Tibial nerve (tissue), 4 donors: ENCODE data around the gene MANEAL. TPM values are rescaled to one million over a fixed set of nuclear protein-coding genes. Genes with fewer than 3 reads are reported as not detected.

ENCODE experiments used
- DNase-seq, 2 donors: peaks; one replicate each; pipeline ENCODE4 v3.0.0-alpha.2; 2019; ENCODE audit warnings: low spot score in 2 of 2
- H3K27ac ChIP-seq, 4 donors: fragments of 200-600 bp; sonication (generic) in 3 of 4; one replicate each; pipeline ENCODE4 v1.5.1; 2017 to 2019; ENCODE audit warnings: mild to moderate bottlenecking in 1 of 4
- H3K27me3 ChIP-seq, 2 donors: fragments of 200-600 bp; sonication (generic) in 1 of 2; one replicate each; pipeline versions ENCODE4 v1.5.1 to v1.6.0; 2017 to 2019
- H3K36me3 ChIP-seq, 3 donors: fragments of 200-600 bp; sonication (generic); one replicate each; pipeline ENCODE4 v1.5.1; 2018 to 2019
- H3K4me1 ChIP-seq, 4 donors: fragments of 200-600 bp; sonication (generic) in 3 of 4; one replicate each; pipeline ENCODE4 v1.5.1; 2017 to 2019
- H3K4me3 ChIP-seq, 4 donors: fragments of 200-600 bp; sonication (generic) in 3 of 4; one replicate each; pipeline ENCODE4 v1.5.1; 2017 to 2019; ENCODE audit warnings: mild to moderate bottlenecking in 1 of 4, moderate library complexity in 1 of 4
- H3K9me3 ChIP-seq, 4 donors: fragments of 200-600 bp; sonication (generic) in 3 of 4; one replicate each; pipeline ENCODE4 v1.5.1; 2017 to 2019
- EP300 ChIP-seq, 2 donors: sonication (generic); formaldehyde crosslinking; IDR thresholded peaks; one replicate each; pipeline ENCODE4 v1.6.1; 2017; ENCODE audit warnings: antibody characterized with exemption in 2 of 2, mild to moderate bottlenecking in 1 of 2
- POLR2A ChIP-seq, 2 donors: fragments of 450-650 bp; IDR thresholded peaks; one replicate each; pipeline ENCODE4 v1.6.1; 2017; ENCODE audit warnings: antibody characterized with exemption in 2 of 2, mild to moderate bottlenecking in 2 of 2, moderate library complexity in 2 of 2
- WGBS, 2 donors: methylation state at CpG; one replicate each; pipeline ENCODE4 v1.1.5; 2018; 5-methylcytosine and 5-hydroxymethylcytosine counted together
- total RNA-seq, 4 donors: library from RNA; depleted of rRNA; stranded (reverse); fragments of >200 nt; gene quantifications; one replicate each; pipeline ENCODE4 v1.1.0, GENCODE V29; 2016
- TF ChIP-seq, protein P1 (sequence below), 5 experiments: fragments of 200-600 bp in 3 of 5; fragments of 450-650 bp in 2 of 5; sonication (generic) in 3 of 5; IDR thresholded peaks; one replicate each; pipeline ENCODE4 v1.5.1; 2016 to 2019; ENCODE audit warnings: antibody characterized with exemption in 5 of 5, mild to moderate bottlenecking in 3 of 5, moderate library complexity in 2 of 5

The MANEAL gene
- total RNA-seq, 4 donors from 2014 or later: 0.44 to 1.8 (median 1.7) TPM

DNA sequence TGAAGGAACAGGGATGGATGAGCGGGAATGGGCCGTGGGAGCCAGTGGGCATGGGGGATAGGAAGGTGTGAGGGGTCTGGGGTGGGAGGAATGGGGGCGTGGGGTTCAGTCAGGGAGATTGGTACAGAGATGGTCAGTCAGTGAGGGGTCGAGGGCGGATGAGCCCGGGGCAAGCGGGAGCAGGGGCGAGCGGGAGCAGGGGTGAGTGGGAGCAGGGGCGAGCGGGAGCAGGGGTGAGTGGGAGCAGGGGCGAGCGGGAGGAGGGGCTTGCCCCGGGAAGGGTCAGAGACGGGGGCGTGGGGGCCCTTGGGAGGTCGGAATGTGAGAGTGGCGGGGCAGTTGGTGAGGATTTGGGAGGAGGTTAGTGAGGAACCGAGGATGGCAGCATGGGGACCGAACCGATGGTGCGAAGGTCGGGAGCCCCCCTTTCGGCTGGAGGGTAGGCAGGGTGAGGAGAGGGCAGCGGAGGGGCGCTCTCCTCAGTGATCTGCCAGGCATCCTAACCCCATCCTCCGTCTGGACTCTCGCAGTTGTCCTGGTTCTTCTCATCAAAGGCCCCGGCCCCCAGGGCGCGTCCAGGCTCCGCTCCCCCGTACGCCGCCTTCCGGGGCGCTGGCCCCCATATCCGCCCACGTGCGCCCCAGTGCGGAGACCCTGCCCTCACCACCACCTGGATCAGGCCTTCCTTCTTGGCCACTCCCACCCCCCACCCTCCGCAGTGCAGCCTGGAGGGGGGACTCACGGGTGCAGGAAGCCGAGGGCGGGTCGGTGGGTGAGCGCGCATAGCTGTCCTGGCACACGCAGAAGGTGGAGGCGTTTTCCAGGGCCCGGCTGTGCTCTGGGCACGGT, 40.0 kb upstream of the MANEAL start:
- DNase-seq: no peak
- Histone ChIP-seq H3K9me3 (no peaks in the 10 kb centered on the region), H3K27me3 (peaks cover 0 to 70% of the 10 kb centered on the region in 2 donors), H3K4me1 (peaks cover 0 to 17% (median 1%) of the 10 kb centered on the region in 4 donors), H3K4me3 (no peak overlapping the region), H3K27ac (no peak overlapping the region), H3K36me3 (no peaks in the 10 kb centered on the region)
- TF ChIP-seq, protein P1, sequence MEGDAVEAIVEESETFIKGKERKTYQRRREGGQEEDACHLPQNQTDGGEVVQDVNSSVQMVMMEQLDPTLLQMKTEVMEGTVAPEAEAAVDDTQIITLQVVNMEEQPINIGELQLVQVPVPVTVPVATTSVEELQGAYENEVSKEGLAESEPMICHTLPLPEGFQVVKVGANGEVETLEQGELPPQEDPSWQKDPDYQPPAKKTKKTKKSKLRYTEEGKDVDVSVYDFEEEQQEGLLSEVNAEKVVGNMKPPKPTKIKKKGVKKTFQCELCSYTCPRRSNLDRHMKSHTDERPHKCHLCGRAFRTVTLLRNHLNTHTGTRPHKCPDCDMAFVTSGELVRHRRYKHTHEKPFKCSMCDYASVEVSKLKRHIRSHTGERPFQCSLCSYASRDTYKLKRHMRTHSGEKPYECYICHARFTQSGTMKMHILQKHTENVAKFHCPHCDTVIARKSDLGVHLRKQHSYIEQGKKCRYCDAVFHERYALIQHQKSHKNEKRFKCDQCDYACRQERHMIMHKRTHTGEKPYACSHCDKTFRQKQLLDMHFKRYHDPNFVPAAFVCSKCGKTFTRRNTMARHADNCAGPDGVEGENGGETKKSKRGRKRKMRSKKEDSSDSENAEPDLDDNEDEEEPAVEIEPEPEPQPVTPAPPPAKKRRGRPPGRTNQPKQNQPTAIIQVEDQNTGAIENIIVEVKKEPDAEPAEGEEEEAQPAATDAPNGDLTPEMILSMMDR (IDR thresholded peaks at IDR 0.05): no peak
- TF ChIP-seq POLR2A (IDR thresholded peaks at IDR 0.05) (no peak), EP300 (IDR thresholded peaks at IDR 0.05) (no peak)
- WGBS, 2 donors: 2 to 3% methylated on average over 41 to 47 of the region's 52 CpGs

DNA sequence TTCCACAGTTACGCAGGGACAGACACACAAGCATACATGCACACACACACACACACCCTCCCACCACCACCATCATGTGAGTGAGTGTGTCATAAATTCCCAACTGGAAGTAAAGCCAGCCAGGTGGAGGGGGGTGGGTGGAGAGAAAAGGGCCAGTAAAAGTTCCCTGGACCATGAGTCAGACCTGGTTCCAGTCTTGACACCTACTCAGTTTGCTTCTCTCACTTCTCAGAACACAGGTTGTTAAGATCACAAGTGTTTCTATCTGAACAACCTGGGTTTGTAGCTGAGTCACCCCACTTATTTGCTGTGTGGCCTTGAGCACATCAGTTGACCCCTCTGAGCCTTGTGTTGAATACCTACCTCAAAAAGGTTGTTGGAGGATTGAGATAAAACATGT, 38.4 kb upstream of the MANEAL start:
- TF ChIP-seq EP300 (IDR thresholded peaks at IDR 0.05): no peak
- TF ChIP-seq, protein P1 (IDR thresholded peaks at IDR 0.05): no peak
- no peak for DNase-seq
- Histone ChIP-seq H3K4me3 (no peak overlapping the region), H3K27me3 (peaks cover 0 to 78% of the 10 kb centered on the region in 2 donors), H3K4me1 (peaks cover 0 to 17% (median 1%) of the 10 kb centered on the region in 4 donors), H3K9me3 (no peaks in the 10 kb centered on the region), H3K36me3 (no peaks in the 10 kb centered on the region), H3K27ac (no peak overlapping the region)
- WGBS, 2 donors: 53 to 91% methylated on average over 1 of the region's 1 CpG

DNA sequence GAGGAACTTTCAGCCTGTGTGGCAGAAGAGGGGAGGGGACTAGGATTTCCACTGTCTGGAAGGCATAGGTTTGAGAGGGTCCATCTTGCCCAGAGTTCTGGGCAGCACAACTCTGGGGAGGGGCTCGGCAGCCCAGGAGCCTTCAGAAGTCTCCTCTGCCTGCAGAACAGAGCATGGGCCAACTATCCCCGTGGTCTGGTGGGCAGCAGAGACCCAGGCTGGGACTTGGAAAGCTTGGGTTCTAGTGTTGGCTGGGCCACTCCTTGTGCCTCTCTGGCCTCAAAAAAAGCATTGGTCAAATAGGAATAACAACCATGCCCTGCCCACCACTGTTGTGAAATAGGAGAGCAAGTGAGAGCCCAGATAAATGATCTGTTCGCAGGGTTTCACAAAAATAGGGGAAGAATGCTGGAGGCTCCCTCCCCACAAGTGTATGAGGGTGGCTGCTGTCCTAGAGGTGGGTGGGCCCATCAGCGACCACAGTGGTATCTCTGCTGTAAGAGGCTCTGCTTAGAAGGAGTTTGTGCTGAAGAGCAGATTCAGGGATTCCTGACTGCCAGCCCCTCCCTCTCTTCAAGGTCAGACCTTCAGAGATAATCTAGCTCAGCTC, 37.6 kb upstream of the MANEAL start:
- Histone ChIP-seq H3K27me3 (peaks cover 0 to 78% of the 10 kb centered on the region in 2 donors), H3K9me3 (no peaks in the 10 kb centered on the region), H3K36me3 (no peaks in the 10 kb centered on the region), H3K27ac (no peak overlapping the region), H3K4me1 (peaks cover 0 to 17% (median 1%) of the 10 kb centered on the region in 4 donors), H3K4me3 (no peak overlapping the region)
- 62 to 78% methylated on average over 4 of the region's 4 CpGs for WGBS, 2 donors
- no peak for DNase-seq
- TF ChIP-seq, protein P1 (IDR thresholded peaks at IDR 0.05): no peak
- TF ChIP-seq POLR2A (IDR thresholded peaks at IDR 0.05) (no peak), EP300 (IDR thresholded peaks at IDR 0.05) (no peak)

DNA sequence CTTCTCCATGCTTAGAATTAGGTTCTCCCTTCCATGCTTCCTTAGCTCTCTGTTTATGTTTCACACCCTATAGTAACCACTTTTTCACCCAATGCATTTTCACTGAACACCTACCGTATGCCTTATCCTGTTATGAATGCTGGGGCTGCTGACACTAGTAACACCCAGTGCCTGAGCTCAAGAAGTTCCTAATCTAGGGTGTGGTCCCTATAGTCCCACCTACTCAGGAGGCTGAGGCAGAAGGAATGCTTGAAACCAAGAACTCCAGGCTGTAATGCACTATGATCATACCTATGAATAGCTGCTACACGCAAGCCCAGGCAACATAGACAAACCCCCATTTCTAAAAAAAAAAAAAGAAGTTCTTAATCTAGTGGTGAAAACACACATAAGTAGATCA, 34.2 kb upstream of the MANEAL start:
- H3K27me3 ChIP-seq: peaks cover 0 to 82% of the 10 kb centered on the region in 2 donors
- H3K4me1 ChIP-seq: no peaks in the 10 kb centered on the region
- peaks cover 0 to 12% (median 0%) of the 10 kb centered on the region in 4 donors for H3K9me3 ChIP-seq
- no peak overlapping the region for H3K27ac ChIP-seq
- TF ChIP-seq POLR2A (IDR thresholded peaks at IDR 0.05): no peak
- TF ChIP-seq, protein P1 (IDR thresholded peaks at IDR 0.05): no peak
- TF ChIP-seq EP300 (IDR thresholded peaks at IDR 0.05): no peak
- 83 to 86% methylated on average over 2 of the region's 2 CpGs for WGBS, 2 donors
- H3K36me3 ChIP-seq: no peaks in the 10 kb centered on the region
- DNase-seq: no peak
- H3K4me3 ChIP-seq: no peak overlapping the region
